Ascending aorta (tissue), 2 donors: ENCODE results near the gene SSMEM1. TPM values are rescaled to one million over a fixed set of nuclear protein-coding genes. Genes with fewer than 3 reads are reported as not detected.

Experiments used
- DNase-seq, 2 donors: peaks; one replicate each; pipeline ENCODE4 v3.0.0-alpha.2; 2019; ENCODE audit warnings: low spot score in 2 of 2
- H3K27ac ChIP-seq, 2 donors: fragments of 200-600 bp; sonication (generic); one replicate each; pipeline ENCODE4 v1.5.1; 2016 to 2017; ENCODE audit warnings: mild to moderate bottlenecking in 1 of 2
- H3K27me3 ChIP-seq: fragments of 200-600 bp; sonication (generic); one replicate; pipeline ENCODE4 v1.5.1; 2017
- H3K36me3 ChIP-seq, 2 donors: fragments of 200-600 bp; sonication (generic); one replicate each; pipeline ENCODE4 v1.5.1; 2016
- H3K4me1 ChIP-seq, 2 donors: fragments of 200-600 bp; sonication (generic); one replicate each; pipeline ENCODE4 v1.5.1; 2016 to 2017; ENCODE audit warnings: mild to moderate bottlenecking in 1 of 2
- H3K4me3 ChIP-seq, 2 donors: fragments of 200-600 bp; sonication (generic); one replicate each; pipeline ENCODE4 v1.5.1; 2016 to 2017; ENCODE audit warnings: mild to moderate bottlenecking in 1 of 2
- H3K9me3 ChIP-seq, 2 donors: fragments of 200-600 bp; sonication (generic); one replicate each; pipeline ENCODE4 v1.5.1; 2016
- CTCF ChIP-seq, 3 experiments: fragments of 200-600 bp in 2 of 3; fragments of 450-650 bp in 1 of 3; sonication (generic) in 2 of 3; IDR thresholded peaks; one replicate each; pipeline ENCODE4 v1.5.1; 2016 to 2019; ENCODE audit warnings: antibody characterized with exemption in 3 of 3, mild to moderate bottlenecking in 1 of 3, moderate library complexity in 1 of 3
- intact Hi-C: fragments of 100-400 bp; cut with DNase I; formaldehyde crosslinking; loops from one replicate; pipeline ENCODE4 v1.15.1; 2023
- total RNA-seq: library from RNA; depleted of rRNA; stranded (reverse); fragments of >200 nt; gene quantifications from one replicate; pipeline ENCODE4 v1.1.0, GENCODE V29; 2016

The SSMEM1 gene
- total RNA-seq, 1 donor from 2014 or later, result not detected

- H3K9me3 ChIP-seq, result no peaks in the 10 kb centered on the region
- intact Hi-C loops, result no loop called here
- H3K27ac ChIP-seq, result no peak overlapping the region
- H3K4me1 ChIP-seq, result no peaks in the 10 kb centered on the region
- no peaks in the 10 kb centered on the region for H3K27me3 ChIP-seq
- no peak for DNase-seq
- no peak overlapping the region for H3K4me3 ChIP-seq
- TF ChIP-seq CTCF (IDR thresholded peaks at IDR 0.05), result no peak
- peaks cover 13 to 34% of the 10 kb centered on the region in 2 donors for H3K36me3 ChIP-seq
Observed at GRCh38 chr7:130187360-130187759, 20.3 kb upstream of the SSMEM1 start.

- intact Hi-C loops, result no loop called here
- no peak for DNase-seq
- Histone ChIP-seq H3K27ac (no peak overlapping the region), H3K4me1 (no peaks in the 10 kb centered on the region), H3K9me3 (no peaks in the 10 kb centered on the region), H3K4me3 (no peak overlapping the region), H3K27me3 (no peaks in the 10 kb centered on the region), H3K36me3 (peaks cover 10 to 32% of the 10 kb centered on the region in 2 donors)
- no peak for TF ChIP-seq CTCF (IDR thresholded peaks at IDR 0.05)
Observed at GRCh38 chr7:130189343-130189742, 18.3 kb upstream of the SSMEM1 start.

GRCh38 chr7:130191791-130192190 lies 15.9 kb upstream of the SSMEM1 start:
- Histone ChIP-seq H3K9me3 (no peaks in the 10 kb centered on the region), H3K27me3 (no peaks in the 10 kb centered on the region), H3K36me3 (peaks cover 19 to 35% of the 10 kb centered on the region in 2 donors), H3K27ac (no peak overlapping the region), H3K4me3 (no peak overlapping the region), H3K4me1 (no peaks in the 10 kb centered on the region)
- intact Hi-C loops, result no loop called here
- no peak for TF ChIP-seq CTCF (IDR thresholded peaks at IDR 0.05)
- DNase-seq, result no peak

- H3K4me3 ChIP-seq, result no peak overlapping the region
- intact Hi-C loops, result no loop called here
- H3K4me1 ChIP-seq, result no peaks in the 10 kb centered on the region
- H3K36me3 ChIP-seq, result peaks cover 19 to 43% of the 10 kb centered on the region in 2 donors
- H3K9me3 ChIP-seq, result no peaks in the 10 kb centered on the region
- DNase-seq, result no peak
- no peak for TF ChIP-seq CTCF (IDR thresholded peaks at IDR 0.05)
- H3K27ac ChIP-seq, result no peak overlapping the region
- H3K27me3 ChIP-seq, result no peaks in the 10 kb centered on the region
Observed at GRCh38 chr7:130195396-130195795, 12.3 kb upstream of the SSMEM1 start.

GRCh38 chr7:130196476-130196875 lies 11.2 kb upstream of the SSMEM1 start:
- no peak for DNase-seq
- no peaks in the 10 kb centered on the region for H3K9me3 ChIP-seq
- no peak for TF ChIP-seq CTCF (IDR thresholded peaks at IDR 0.05)
- no peaks in the 10 kb centered on the region for H3K4me1 ChIP-seq
- H3K4me3 ChIP-seq, result no peak overlapping the region
- H3K27me3 ChIP-seq, result no peaks in the 10 kb centered on the region
- intact Hi-C loops, result no loop called here
- H3K36me3 ChIP-seq, result peaks cover 15 to 43% of the 10 kb centered on the region in 2 donors
- H3K27ac ChIP-seq, result no peak overlapping the region

- no peak for TF ChIP-seq CTCF (IDR thresholded peaks at IDR 0.05)
- no peak for DNase-seq
- no peaks in the 10 kb centered on the region for H3K4me1 ChIP-seq
- no peak overlapping the region for H3K4me3 ChIP-seq
- H3K9me3 ChIP-seq, result no peaks in the 10 kb centered on the region
- no peak overlapping the region for H3K27ac ChIP-seq
- no peaks in the 10 kb centered on the region for H3K27me3 ChIP-seq
- H3K36me3 ChIP-seq, result peaks cover 18 to 45% of the 10 kb centered on the region in 2 donors
- intact Hi-C loops, result no loop called here
Observed at GRCh38 chr7:130197094-130197493, 10.6 kb upstream of the SSMEM1 start.
